ENCODE results near the gene ARF1.

The ARF1 gene

GRCh38 chr1:228102791-228103620 is 20.5 kb downstream of the ARF1 start, which contains the start of gene C1orf35:
C1orf35 (minus strand) TSS chr1:228103325; CDS start chr1:228103227, 98 bp downstream.
- peak within 1 kb of the TSS; percentile 82 for H3K9ac ChIP-seq (ENCODE audit: low read depth, low read length)
- H3K9me3 ChIP-seq (replicated peaks; ENCODE audit: low read length), result no peaks in the 10 kb centered on the region
- peak within 1 kb of the TSS; percentile 96 for H3K4me2 ChIP-seq (ENCODE audit: low read length)
- H3K4me1 ChIP-seq (ENCODE audit: control insufficient read depth, insufficient read depth, low read length), result peaks cover 15% of the 10 kb centered on the region
- H3K4me3 ChIP-seq (ENCODE audit: low read length), result peak within 1 kb of the TSS; percentile 95
- H3K36me3 ChIP-seq (ENCODE audit: insufficient read depth, low read length), result peaks cover 39% of the 10 kb centered on the region
- H3K27me3 ChIP-seq (ENCODE audit: control insufficient read depth, insufficient read depth, low read length), result no peaks in the 10 kb centered on the region

- Histone ChIP-seq H3K36me3 (ENCODE audit: insufficient read depth, low read length) (peaks cover 22% of the 10 kb centered on the region), H3K27me3 (ENCODE audit: control insufficient read depth, insufficient read depth, low read length) (no peaks in the 10 kb centered on the region), H3K4me2 (ENCODE audit: low read length) (no peak overlapping the region), H3K4me1 (ENCODE audit: control insufficient read depth, insufficient read depth, low read length) (peaks cover 22% of the 10 kb centered on the region), H3K9me3 (replicated peaks; ENCODE audit: low read length) (no peaks in the 10 kb centered on the region), H3K4me3 (ENCODE audit: low read length) (no peak overlapping the region), H3K9ac (ENCODE audit: low read depth, low read length) (no peak overlapping the region)
Observed at GRCh38 chr1:228104526-228105269, 22.2 kb downstream of the ARF1 start.

DNA sequence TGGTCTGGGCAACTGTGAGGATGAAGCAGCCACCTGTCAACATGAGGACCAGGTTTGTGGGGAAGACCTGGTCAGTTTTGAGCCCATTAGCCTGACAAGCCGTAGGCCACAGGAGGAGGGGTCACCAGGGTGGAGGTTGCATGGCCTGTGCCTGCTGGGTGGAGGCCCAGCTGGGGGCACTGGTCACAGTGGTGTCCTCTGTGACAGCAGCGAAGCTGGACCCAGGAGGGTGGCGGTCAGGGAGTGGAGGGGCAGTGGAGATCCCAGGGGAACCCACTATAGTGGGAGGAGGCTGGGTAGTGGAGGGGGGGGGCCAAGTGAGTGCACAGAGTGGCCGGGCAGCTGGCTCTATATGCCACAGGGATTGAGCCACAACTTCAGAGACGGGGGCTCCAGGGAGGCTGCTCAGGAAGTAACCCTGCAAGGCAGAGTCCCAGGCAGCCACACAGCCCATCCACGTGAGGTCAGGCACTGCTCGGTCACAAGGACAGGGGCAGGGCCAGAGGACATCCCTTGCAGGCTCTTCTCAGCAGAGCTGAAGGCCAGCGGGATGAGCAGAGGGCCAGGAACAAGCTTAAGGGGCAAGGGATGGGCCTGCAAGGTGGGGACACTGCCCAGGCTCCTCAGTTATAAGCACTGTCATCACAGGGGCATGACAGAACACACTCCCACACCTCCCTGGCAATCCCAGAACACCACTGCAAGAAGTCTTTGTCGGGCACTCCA is 22.9 kb downstream of the ARF1 start:
- H3K4me1 ChIP-seq (ENCODE audit: control insufficient read depth, insufficient read depth, low read length), result peaks cover 25% of the 10 kb centered on the region
- no peak overlapping the region for H3K9ac ChIP-seq (ENCODE audit: low read depth, low read length)
- no peak overlapping the region for H3K4me3 ChIP-seq (ENCODE audit: low read length)
- H3K9me3 ChIP-seq (replicated peaks; ENCODE audit: low read length), result no peaks in the 10 kb centered on the region
- no peak overlapping the region for H3K4me2 ChIP-seq (ENCODE audit: low read length)
- no peaks in the 10 kb centered on the region for H3K27me3 ChIP-seq (ENCODE audit: control insufficient read depth, insufficient read depth, low read length)
- peaks cover 14% of the 10 kb centered on the region for H3K36me3 ChIP-seq (ENCODE audit: insufficient read depth, low read length)

DNA sequence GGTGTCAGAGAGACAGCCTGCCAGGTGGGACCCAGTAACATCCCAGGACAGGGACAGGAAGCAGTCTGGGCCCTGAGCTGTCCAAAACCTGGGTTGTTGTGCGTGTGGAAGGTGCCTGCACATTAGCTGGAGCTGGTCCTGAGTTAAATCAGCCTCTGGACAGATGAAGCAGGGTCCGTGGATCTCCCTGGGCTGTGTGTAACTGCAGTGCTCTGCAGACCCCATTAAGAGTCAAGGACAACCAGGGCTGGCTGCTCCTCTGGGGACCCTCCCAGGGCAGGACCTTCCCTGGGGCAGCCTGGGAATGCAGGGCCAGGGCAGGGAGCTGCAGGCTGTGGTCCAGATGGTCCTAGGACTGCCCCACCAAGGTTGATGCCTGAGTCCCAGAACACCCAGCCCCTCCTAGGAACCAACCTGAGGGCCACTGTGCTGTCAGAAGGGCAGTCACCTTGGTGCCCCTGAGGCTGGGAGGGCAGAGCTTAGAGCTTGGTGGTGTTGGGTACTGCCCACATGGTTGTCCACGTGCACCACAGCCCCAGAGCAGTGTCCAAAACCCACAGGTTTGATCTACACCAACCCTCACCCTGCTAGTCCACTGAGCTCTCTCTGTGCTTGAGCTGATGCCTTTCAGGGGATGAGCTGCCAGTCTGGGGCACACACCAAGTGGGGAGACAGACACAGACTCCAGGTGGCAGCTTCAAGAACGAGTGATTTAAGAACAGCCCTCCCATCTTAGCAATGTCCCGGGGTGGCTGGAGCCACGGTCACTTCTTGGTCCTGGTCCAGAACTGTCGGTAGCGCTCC is 23.7 kb downstream of the ARF1 start:
- H3K9ac ChIP-seq (ENCODE audit: low read depth, low read length), result no peak overlapping the region
- H3K4me3 ChIP-seq (ENCODE audit: low read length), result no peak overlapping the region
- no peaks in the 10 kb centered on the region for H3K27me3 ChIP-seq (ENCODE audit: control insufficient read depth, insufficient read depth, low read length)
- H3K4me1 ChIP-seq (ENCODE audit: control insufficient read depth, insufficient read depth, low read length), result peaks cover 25% of the 10 kb centered on the region
- no peak overlapping the region for H3K4me2 ChIP-seq (ENCODE audit: low read length)
- peaks cover 7% of the 10 kb centered on the region for H3K36me3 ChIP-seq (ENCODE audit: insufficient read depth, low read length)
- no peaks in the 10 kb centered on the region for H3K9me3 ChIP-seq (replicated peaks; ENCODE audit: low read length)

DNA sequence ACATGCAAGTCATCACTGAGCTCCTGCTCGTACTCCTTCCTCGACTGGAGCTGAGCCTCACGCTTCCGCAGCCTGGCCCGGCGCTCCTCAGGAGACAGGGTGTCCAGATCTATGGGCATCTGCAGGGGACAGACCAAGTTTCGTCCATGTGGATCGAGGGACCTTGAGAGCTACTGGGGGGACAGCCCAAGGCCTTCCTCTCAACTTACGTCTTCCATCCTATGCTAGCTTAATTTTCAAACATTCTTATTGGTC is 24.2 kb downstream of the ARF1 start:
- H3K36me3 ChIP-seq (ENCODE audit: insufficient read depth, low read length), result peaks cover 7% of the 10 kb centered on the region
- H3K27me3 ChIP-seq (ENCODE audit: control insufficient read depth, insufficient read depth, low read length), result no peaks in the 10 kb centered on the region
- peaks cover 23% of the 10 kb centered on the region for H3K4me1 ChIP-seq (ENCODE audit: control insufficient read depth, insufficient read depth, low read length)
- no peak overlapping the region for H3K9ac ChIP-seq (ENCODE audit: low read depth, low read length)
- H3K4me3 ChIP-seq (ENCODE audit: low read length), result no peak overlapping the region
- no peak overlapping the region for H3K4me2 ChIP-seq (ENCODE audit: low read length)
- no peaks in the 10 kb centered on the region for H3K9me3 ChIP-seq (replicated peaks; ENCODE audit: low read length)

- H3K4me1 ChIP-seq (ENCODE audit: control insufficient read depth, insufficient read depth, low read length), result peaks cover 20% of the 10 kb centered on the region
- peaks cover 7% of the 10 kb centered on the region for H3K36me3 ChIP-seq (ENCODE audit: insufficient read depth, low read length)
- peak overlapping the region; percentile 97 for H3K4me2 ChIP-seq (ENCODE audit: low read length)
- H3K4me3 ChIP-seq (ENCODE audit: low read length), result no peak overlapping the region
- H3K27me3 ChIP-seq (ENCODE audit: control insufficient read depth, insufficient read depth, low read length), result no peaks in the 10 kb centered on the region
- no peaks in the 10 kb centered on the region for H3K9me3 ChIP-seq (replicated peaks; ENCODE audit: low read length)
- no peak overlapping the region for H3K9ac ChIP-seq (ENCODE audit: low read depth, low read length)
Observed at GRCh38 chr1:228107636-228108035, 25.1 kb downstream of the ARF1 start.

GRCh38 chr1:228108055-228108690 is 25.7 kb downstream of the ARF1 start:
- Histone ChIP-seq H3K36me3 (ENCODE audit: insufficient read depth, low read length) (peaks cover 7% of the 10 kb centered on the region), H3K9ac (ENCODE audit: low read depth, low read length) (peak overlapping the region; percentile 96), H3K4me1 (ENCODE audit: control insufficient read depth, insufficient read depth, low read length) (peaks cover 20% of the 10 kb centered on the region), H3K4me2 (ENCODE audit: low read length) (peak overlapping the region; percentile 97), H3K27me3 (ENCODE audit: control insufficient read depth, insufficient read depth, low read length) (no peaks in the 10 kb centered on the region), H3K4me3 (ENCODE audit: low read length) (peak overlapping the region; percentile 99), H3K9me3 (replicated peaks; ENCODE audit: low read length) (no peaks in the 10 kb centered on the region)

DNA sequence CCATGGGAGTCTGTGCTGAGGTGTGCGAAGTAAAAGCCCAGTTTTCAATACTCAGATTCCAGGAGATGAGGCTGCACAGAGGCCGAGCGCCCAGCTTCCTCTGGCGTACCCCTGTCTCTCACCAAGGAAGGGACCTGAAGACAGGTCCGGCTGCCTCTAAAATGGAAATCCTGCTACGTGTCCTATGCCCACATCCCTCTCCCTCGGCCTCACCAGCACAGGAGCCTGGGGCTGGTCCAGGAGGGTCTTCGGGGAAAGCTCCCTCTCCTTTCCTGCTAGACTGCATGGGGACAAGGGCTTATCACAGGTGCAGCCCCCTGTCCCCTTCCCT is 26.2 kb downstream of the ARF1 start:
- H3K4me2 ChIP-seq (ENCODE audit: low read length), result peak overlapping the region; percentile 97
- H3K36me3 ChIP-seq (ENCODE audit: insufficient read depth, low read length), result peaks cover 7% of the 10 kb centered on the region
- H3K9ac ChIP-seq (ENCODE audit: low read depth, low read length), result peak overlapping the region; percentile 96
- H3K4me3 ChIP-seq (ENCODE audit: low read length), result peak overlapping the region; percentile 99
- H3K4me1 ChIP-seq (ENCODE audit: control insufficient read depth, insufficient read depth, low read length), result peaks cover 16% of the 10 kb centered on the region
- H3K9me3 ChIP-seq (replicated peaks; ENCODE audit: low read length), result no peaks in the 10 kb centered on the region
- H3K27me3 ChIP-seq (ENCODE audit: control insufficient read depth, insufficient read depth, low read length), result no peaks in the 10 kb centered on the region

DNA sequence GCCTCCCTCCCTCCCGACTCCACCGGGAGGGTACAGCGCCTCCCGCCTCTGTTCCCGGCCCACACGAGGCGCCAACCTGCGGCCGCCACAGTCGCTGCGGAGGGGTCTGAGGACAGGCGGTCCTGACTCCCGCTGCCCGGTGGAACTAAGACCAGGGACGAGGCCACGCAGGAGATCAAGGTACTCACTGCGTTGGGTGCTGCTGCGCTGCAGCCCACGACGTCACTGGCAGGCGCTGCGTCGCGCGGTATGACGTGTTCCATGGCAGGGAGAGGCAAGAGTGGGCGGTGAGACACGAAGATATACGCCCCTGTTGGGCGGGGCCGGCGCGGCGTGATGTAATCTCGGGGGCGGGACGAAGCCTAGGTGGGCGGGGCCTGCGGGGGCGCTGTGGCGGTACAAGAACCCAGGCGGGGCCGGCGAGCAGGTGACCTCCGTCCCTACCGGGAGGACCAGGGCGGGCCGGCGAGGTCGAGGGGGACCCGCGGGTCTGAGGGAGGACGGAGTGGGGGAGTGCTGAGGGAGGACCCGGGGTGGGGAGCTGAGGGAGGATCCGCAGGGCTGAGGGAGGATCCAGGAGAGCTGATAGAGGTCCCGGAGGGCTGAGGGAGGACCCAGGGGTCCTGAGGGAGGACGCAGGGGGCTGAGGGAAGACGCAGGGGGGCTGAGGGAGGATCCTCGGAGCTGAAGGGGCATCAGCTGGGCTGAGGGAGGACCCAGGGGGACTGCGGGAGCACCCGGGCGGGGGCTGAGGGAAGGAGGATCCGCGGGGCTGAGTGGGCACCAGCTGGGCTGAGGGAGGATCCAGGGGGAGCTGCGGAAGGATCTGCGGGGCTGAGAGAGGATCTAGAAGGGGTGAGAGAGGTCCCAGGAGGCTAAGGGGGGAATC is 26.8 kb downstream of the ARF1 start, which contains the start of gene MRPL55:
TSS of gene MRPL55 (minus strand) at position 227 of the 889 bp plus-strand sequence. CDS start 1,039 bp downstream, outside the sequence.
- H3K4me1 ChIP-seq (ENCODE audit: control insufficient read depth, insufficient read depth, low read length), result peaks cover 10% of the 10 kb centered on the region
- H3K27me3 ChIP-seq (ENCODE audit: control insufficient read depth, insufficient read depth, low read length), result no peaks in the 10 kb centered on the region
- peak within 1 kb of the TSS; percentile 97 for H3K4me2 ChIP-seq (ENCODE audit: low read length)
- peak within 1 kb of the TSS; percentile 96 for H3K9ac ChIP-seq (ENCODE audit: low read depth, low read length)
- peaks cover 7% of the 10 kb centered on the region for H3K36me3 ChIP-seq (ENCODE audit: insufficient read depth, low read length)
- no peaks in the 10 kb centered on the region for H3K9me3 ChIP-seq (replicated peaks; ENCODE audit: low read length)
- H3K4me3 ChIP-seq (ENCODE audit: low read length), result peak within 1 kb of the TSS; percentile 99

DNA sequence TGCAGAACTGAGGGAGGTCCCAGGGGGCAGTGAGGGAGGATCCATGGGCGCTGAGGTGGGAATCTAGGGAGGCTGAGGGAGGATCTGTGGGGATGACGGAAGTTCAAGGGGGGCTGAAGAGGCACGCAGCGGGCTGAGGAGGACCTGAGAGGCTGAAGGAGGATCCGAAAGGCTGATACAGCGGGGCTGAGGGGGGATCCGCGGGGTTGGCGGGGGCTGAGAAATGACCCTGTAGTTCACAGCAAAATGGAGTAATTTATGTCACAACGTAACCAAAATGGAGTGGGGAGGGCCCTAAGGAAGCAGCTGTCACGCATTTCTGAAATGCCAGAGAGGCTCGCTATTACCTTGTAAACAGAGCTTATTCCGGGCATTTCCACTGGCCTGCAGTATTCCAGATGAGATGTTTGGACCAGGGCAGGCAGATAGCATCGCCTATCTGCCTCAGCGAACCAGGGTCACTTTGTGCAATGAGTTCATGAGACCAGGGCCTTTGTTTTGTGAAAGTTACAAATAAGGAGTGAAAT is 27.5 kb downstream of the ARF1 start:
- H3K4me2 ChIP-seq (ENCODE audit: low read length), result peak overlapping the region; percentile 97
- peaks cover 9% of the 10 kb centered on the region for H3K4me1 ChIP-seq (ENCODE audit: control insufficient read depth, insufficient read depth, low read length)
- H3K36me3 ChIP-seq (ENCODE audit: insufficient read depth, low read length), result peaks cover 7% of the 10 kb centered on the region
- no peaks in the 10 kb centered on the region for H3K9me3 ChIP-seq (replicated peaks; ENCODE audit: low read length)
- peak overlapping the region; percentile 96 for H3K9ac ChIP-seq (ENCODE audit: low read depth, low read length)
- H3K4me3 ChIP-seq (ENCODE audit: low read length), result peak overlapping the region; percentile 99
- H3K27me3 ChIP-seq (ENCODE audit: control insufficient read depth, insufficient read depth, low read length), result no peaks in the 10 kb centered on the region

Measured in skeletal muscle satellite cell (primary cell).